SK-N-SH (cell line): ENCODE data around the gene HCN4. TPM values are rescaled to one million over a fixed set of nuclear protein-coding genes. Genes with fewer than 3 reads are reported as not detected.

Source experiments
- CTCF ChIA-PET: fragments of 300-600, 350-600 bp; formaldehyde crosslinking; extraction: SDS; loops from one replicate; lab custom pipeline; 2021; lab: Yijun Ruan, JAX
- POLR2A ChIA-PET: fragments of 350-600 bp; sonication (Branson Sonifier 250); formaldehyde crosslinking; extraction: SDS; loops from one replicate; lab custom pipeline; 2020; ENCODE audit warnings: antibody characterized with exemption, inconsistent platforms; lab: Yijun Ruan, JAX
- DNase-seq: peaks from one replicate; pipeline ENCODE4 v3.0.0; 2012
- H2AFZ ChIP-seq: fragments of 200-600 bp; sonication (generic); 2 replicates; pipeline ENCODE4 v1.8.1; 2016; ENCODE audit warnings: antibody characterized with exemption, mild to moderate bottlenecking, low read depth
- H3F3A ChIP-seq: fragments of 200-600 bp; sonication (generic); replicated peaks from 2 replicates; pipeline ENCODE3; 2016; ENCODE audit warnings: antibody characterized with exemption, mild to moderate bottlenecking; ENCODE audit not compliant: insufficient read depth
- H3K27ac ChIP-seq, 2 experiments: fragments of 200-500 bp in 1 of 2; fragments of 200-600 bp in 1 of 2; sonication (Bioruptor generic) in 1 of 2; sonication (generic), shearing (Covaris generic) in 1 of 2; 2 replicates each; pipeline versions ENCODE4 v1.5.1 to v1.6.1; 2014 to 2016; ENCODE audit warnings: low read depth in 2 of 2, inconsistent platforms in 1 of 2, low read length in 1 of 2, mild to moderate bottlenecking in 1 of 2, mixed read lengths in 1 of 2
- H3K27me3 ChIP-seq: fragments of 200-600 bp; sonication (generic), shearing (Covaris generic); 2 replicates; pipeline ENCODE4 v1.6.1; 2016; ENCODE audit warnings: mixed run types; ENCODE audit not compliant: insufficient read depth
- H3K36me3 ChIP-seq, 2 experiments: fragments of 200-500 bp in 1 of 2; fragments of 200-600 bp in 1 of 2; sonication (Bioruptor generic) in 1 of 2; sonication (generic) in 1 of 2; replicated peaks in 1 of 2; 2 replicates each; pipeline versions ENCODE3 to v1.5.1; 2014 to 2016; ENCODE audit warnings: low read length in 1 of 2, mild to moderate bottlenecking in 1 of 2; ENCODE audit not compliant: insufficient read depth in 2 of 2, control insufficient read depth in 1 of 2
- H3K4me1 ChIP-seq, 2 experiments: fragments of 200-500 bp in 1 of 2; fragments of 200-600 bp in 1 of 2; sonication (Bioruptor generic) in 1 of 2; sonication (generic), shearing (Covaris generic) in 1 of 2; 2 replicates each; pipeline versions ENCODE4 v1.5.1 to v1.6.1; 2014 to 2016; ENCODE audit warnings: low read depth in 1 of 2, low read length in 1 of 2, mixed run types in 1 of 2; ENCODE audit not compliant: insufficient read depth in 2 of 2, control insufficient read depth in 1 of 2
- H3K4me2 ChIP-seq: fragments of 200-600 bp; sonication (generic), shearing (Covaris generic); 2 replicates; pipeline ENCODE4 v1.6.1; 2017; ENCODE audit warnings: mixed run types
- H3K4me3 ChIP-seq, 2 experiments: fragments of 200-500 bp in 1 of 2; fragments of 200-600 bp in 1 of 2; sonication (Bioruptor generic) in 1 of 2; sonication (generic), shearing (Covaris generic) in 1 of 2; 2 replicates each; pipeline versions ENCODE4 v1.5.1 to v1.8.1; 2014 to 2016; ENCODE audit warnings: low read depth in 2 of 2, inconsistent platforms in 1 of 2, low read length in 1 of 2, mild to moderate bottlenecking in 1 of 2, mixed read lengths in 1 of 2, moderate library complexity in 1 of 2
- H3K79me2 ChIP-seq: fragments of 200-600 bp; sonication (generic); 2 replicates; pipeline ENCODE4 v1.8.1; 2017; ENCODE audit warnings: mild to moderate bottlenecking; ENCODE audit not compliant: insufficient read depth
- H3K9ac ChIP-seq: fragments of 200-600 bp; sonication (generic); 2 replicates; pipeline ENCODE4 v1.6.1; 2017; ENCODE audit warnings: mixed run types
- H3K9me2 ChIP-seq: fragments of 200-600 bp; sonication (generic); 2 replicates; pipeline ENCODE4 v1.6.1; 2017; ENCODE audit warnings: mixed run types
- H3K9me3 ChIP-seq: fragments of 200-600 bp; sonication (generic); 2 replicates; pipeline ENCODE4 v1.6.1; 2017; ENCODE audit warnings: mixed run types, mild to moderate bottlenecking, moderate library complexity
- H4K20me1 ChIP-seq: fragments of 200-600 bp; sonication (generic); 2 replicates; pipeline ENCODE4 v1.6.1; 2017; ENCODE audit warnings: mild to moderate bottlenecking, mixed run types; ENCODE audit not compliant: insufficient read depth
- CHD2 ChIP-seq: fragments of 150-350 bp; IDR thresholded peaks from 2 replicates; pipeline ENCODE4 v1.6.1; 2018; ENCODE audit warnings: low read length; ENCODE audit not compliant: partially characterized antibody
- ELF1 ChIP-seq: IDR thresholded peaks from 2 replicates; pipeline ENCODE4 v1.4.0; 2012
- EP300 ChIP-seq, 2 experiments: IDR thresholded peaks; 2 replicates each; pipeline versions ENCODE4 v1.4.0 to v1.6.1; 2012; ENCODE audit warnings: borderline replicate concordance in 1 of 2, low read depth in 1 of 2, low read length in 1 of 2
- EZH2phosphoT487 ChIP-seq: fragments of 200-600 bp; sonication (generic); IDR thresholded peaks from 2 replicates; pipeline ENCODE4 v1.6.1; 2017; ENCODE audit warnings: low read depth, mixed run types, mild to moderate bottlenecking, antibody characterized with exemption, moderate library complexity, borderline replicate concordance
- FOSL2 ChIP-seq: IDR thresholded peaks from 2 replicates; pipeline ENCODE4 v1.4.0; 2012; ENCODE audit warnings: low read depth, mild to moderate bottlenecking, moderate library complexity, borderline replicate concordance
- FOXJ3 ChIP-seq: sonication (generic); formaldehyde crosslinking; IDR thresholded peaks from 2 replicates; pipeline ENCODE4 v1.5.1; 2020; ENCODE audit warnings: mild to moderate bottlenecking, missing genetic modification reagents
- FOXM1 ChIP-seq: IDR thresholded peaks from 2 replicates; pipeline ENCODE4 v1.4.0; 2012; ENCODE audit warnings: low read depth, mild to moderate bottlenecking
- GABPA ChIP-seq: IDR thresholded peaks from 2 replicates; pipeline ENCODE4 v1.4.0; 2012; ENCODE audit warnings: low read depth, mild to moderate bottlenecking
- GATA2 ChIP-seq: sonication (generic); formaldehyde crosslinking; IDR thresholded peaks from 2 replicates; pipeline ENCODE4 v1.5.0; 2020; ENCODE audit warnings: mild to moderate bottlenecking, missing genetic modification reagents
- JUND ChIP-seq: IDR thresholded peaks from 2 replicates; pipeline ENCODE4 v1.4.0; 2012
- MEF2A ChIP-seq: IDR thresholded peaks from 2 replicates; pipeline ENCODE4 v1.4.0; 2012; ENCODE audit warnings: low read depth, borderline replicate concordance
- MXI1 ChIP-seq: IDR thresholded peaks from 2 replicates; pipeline ENCODE4 v1.6.1; 2012; ENCODE audit warnings: mild to moderate bottlenecking, low read depth, low read length, improper control_type of control experiment
- NFIC ChIP-seq: IDR thresholded peaks from 2 replicates; pipeline ENCODE4 v1.4.0; 2012; ENCODE audit warnings: borderline replicate concordance
- POLR2AphosphoS5 ChIP-seq: IDR thresholded peaks from 2 replicates; pipeline ENCODE4 v1.6.1; 2012; ENCODE audit warnings: low read depth, low read length
- RCOR1 ChIP-seq: fragments of 150-350 bp; IDR thresholded peaks from 2 replicates; pipeline ENCODE4 v1.6.1; 2017; ENCODE audit warnings: antibody characterized with exemption, low read length
- RFX5 ChIP-seq: IDR thresholded peaks from 2 replicates; pipeline ENCODE4 v1.6.1; 2012; ENCODE audit warnings: mild to moderate bottlenecking, improper control_type of control experiment, low read length
- RXRA ChIP-seq: IDR thresholded peaks from 2 replicates; pipeline ENCODE4 v1.4.0; 2012; ENCODE audit warnings: low read depth, mild to moderate bottlenecking, borderline replicate concordance
- SIN3A ChIP-seq: IDR thresholded peaks from 2 replicates; pipeline ENCODE4 v1.6.1; 2012; ENCODE audit warnings: low read depth, mild to moderate bottlenecking, low read length, moderate library complexity, borderline replicate concordance
- TAF1 ChIP-seq: IDR thresholded peaks from 2 replicates; pipeline ENCODE4 v1.6.1; 2012; ENCODE audit warnings: low read depth, mild to moderate bottlenecking, low read length, moderate library complexity, borderline replicate concordance
- TEAD4 ChIP-seq: IDR thresholded peaks from 2 replicates; pipeline ENCODE4 v1.4.0; 2012; ENCODE audit warnings: mild to moderate bottlenecking, borderline replicate concordance; ENCODE audit not compliant: insufficient read depth
- YY1 ChIP-seq: IDR thresholded peaks from 2 replicates; pipeline ENCODE4 v1.4.0; 2012; ENCODE audit warnings: low read depth, mild to moderate bottlenecking
- WGBS: methylation state at CpG from one replicate; pipeline ENCODE4 v1.1.6; 2017; ENCODE audit warnings: low lambda C conversion rate; 5-methylcytosine and 5-hydroxymethylcytosine counted together
- polyA plus RNA-seq, 3 experiments: library from polyadenylated mRNA; depleted of rRNA; stranded (reverse); fragments of >200 nt; gene quantifications; 2 replicates each; pipeline ENCODE4 v1.2.3, GENCODE V29; 2012
- TF ChIP-seq, protein P1 (sequence below): fragments of 150-350 bp; IDR thresholded peaks from 2 replicates; pipeline ENCODE4 v1.6.1; 2016; ENCODE audit warnings: mild to moderate bottlenecking, low read depth, low read length
- TF ChIP-seq, protein P2 (sequence below): fragments of 200-600 bp; sonication (generic); IDR thresholded peaks from 2 replicates; pipeline ENCODE4 v1.6.1; 2017; ENCODE audit warnings: antibody characterized with exemption, mild to moderate bottlenecking, moderate library complexity
- TF ChIP-seq, protein P3 (sequence below): IDR thresholded peaks from 2 replicates; pipeline ENCODE4 v1.4.0; 2012; ENCODE audit warnings: low read depth, borderline replicate concordance
- TF ChIP-seq, protein P4 (sequence below): IDR thresholded peaks from 2 replicates; pipeline ENCODE4 v1.4.0; 2012; ENCODE audit warnings: low read depth
- TF ChIP-seq, protein P5 (sequence below): IDR thresholded peaks from 2 replicates; pipeline ENCODE4 v1.4.0; 2012; ENCODE audit warnings: low read depth, borderline replicate concordance
- TF ChIP-seq, protein P6 (sequence below): fragments of 150-350 bp; IDR thresholded peaks from 2 replicates; pipeline ENCODE4 v1.6.1; 2017; ENCODE audit warnings: antibody characterized with exemption, low read length, low read depth, borderline replicate concordance

The HCN4 gene
- polyA plus RNA-seq, 1 of the 3 experiments (the other 2 are of a cell fraction): not detected

DNA sequence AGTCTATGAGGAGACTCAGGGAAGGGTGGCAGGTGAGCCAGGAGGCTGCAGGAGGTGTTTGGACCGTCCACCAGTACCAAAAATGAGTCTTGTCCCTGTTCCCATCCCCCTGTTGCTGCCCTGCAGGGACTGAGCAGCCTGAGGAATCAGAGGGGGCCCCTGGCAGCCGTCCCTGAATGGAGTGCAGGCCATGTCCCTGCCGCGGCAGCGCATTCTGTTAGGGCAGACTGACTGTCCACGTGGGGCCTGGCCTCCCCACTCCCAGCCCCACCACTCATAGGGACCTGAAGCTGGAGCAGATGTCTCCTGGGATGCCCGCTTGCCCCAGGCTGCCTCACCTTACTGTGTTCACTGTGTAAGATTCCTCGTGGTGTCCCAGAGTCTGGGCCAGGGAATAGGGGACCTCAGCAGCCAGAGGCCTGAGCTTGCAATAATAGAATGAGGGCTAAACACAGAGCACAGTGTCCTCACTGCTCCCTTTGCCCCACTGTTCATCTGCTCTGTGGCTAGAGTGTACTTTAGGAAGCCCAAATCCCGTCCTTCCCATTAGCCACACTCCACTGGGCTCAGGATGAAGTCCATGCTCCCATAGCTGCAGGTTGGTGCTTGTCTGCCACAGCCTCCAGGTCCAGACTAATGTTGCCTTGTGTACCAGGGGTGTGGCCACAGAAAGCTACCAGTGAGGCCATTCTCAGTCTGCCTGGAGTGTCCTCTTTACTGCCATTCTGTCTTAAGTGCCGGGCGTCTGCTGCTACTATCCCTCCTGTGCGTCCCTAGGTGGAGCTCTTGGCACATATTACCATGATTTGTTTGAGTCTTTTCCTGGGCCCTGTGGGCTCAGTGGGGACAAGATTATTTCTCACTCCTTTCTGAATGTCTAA is 63.2 kb downstream of the HCN4 start:
- H3K27ac ChIP-seq: no peak overlapping the region; a peak in 1 of 4 replicates
- no peak overlapping the region for H3K9ac ChIP-seq
- H3K9me3 ChIP-seq: no peaks in the 10 kb centered on the region
- ChIA-PET CTCF (interaction anchor here (0.6 to 4.1 kb wide), 38 partner anchors 8 to 406 kb away, joined by 3 to 37 read pairs (median 4); partner anchors contain the start of gene CD276), POLR2A (no interaction called here)
- peak; percentile 79 for DNase-seq
- H3K4me2 ChIP-seq: no peak overlapping the region
- H3K4me3 ChIP-seq: no peak overlapping the region; a peak in 1 of 4 replicates
- no peak overlapping the region for H2AFZ ChIP-seq
- H3K27me3 ChIP-seq: no peaks in the 10 kb centered on the region
- no peaks in the 10 kb centered on the region for H3K79me2 ChIP-seq
- WGBS: 70% methylated on average over 8 of the region's 12 CpGs
- H3K36me3 ChIP-seq: peaks cover 8 to 17% of the 10 kb centered on the region in 2 experiments
- H3K9me2 ChIP-seq: no peaks in the 10 kb centered on the region
- no peaks in the 10 kb centered on the region for H4K20me1 ChIP-seq
- peaks cover 0 to 8% of the 10 kb centered on the region in 2 experiments; a peak in 1 of 4 replicates for H3K4me1 ChIP-seq
- H3F3A ChIP-seq: no peaks in the 10 kb centered on the region
- no peak for TF ChIP-seq GATA2 (CRISPR knock-in tag)
- TF ChIP-seq, protein P1, sequence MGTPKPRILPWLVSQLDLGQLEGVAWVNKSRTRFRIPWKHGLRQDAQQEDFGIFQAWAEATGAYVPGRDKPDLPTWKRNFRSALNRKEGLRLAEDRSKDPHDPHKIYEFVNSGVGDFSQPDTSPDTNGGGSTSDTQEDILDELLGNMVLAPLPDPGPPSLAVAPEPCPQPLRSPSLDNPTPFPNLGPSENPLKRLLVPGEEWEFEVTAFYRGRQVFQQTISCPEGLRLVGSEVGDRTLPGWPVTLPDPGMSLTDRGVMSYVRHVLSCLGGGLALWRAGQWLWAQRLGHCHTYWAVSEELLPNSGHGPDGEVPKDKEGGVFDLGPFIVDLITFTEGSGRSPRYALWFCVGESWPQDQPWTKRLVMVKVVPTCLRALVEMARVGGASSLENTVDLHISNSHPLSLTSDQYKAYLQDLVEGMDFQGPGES: no peak
- TF ChIP-seq YY1: no peak
- TF ChIP-seq TAF1: no peak
- TF ChIP-seq, protein P2, sequence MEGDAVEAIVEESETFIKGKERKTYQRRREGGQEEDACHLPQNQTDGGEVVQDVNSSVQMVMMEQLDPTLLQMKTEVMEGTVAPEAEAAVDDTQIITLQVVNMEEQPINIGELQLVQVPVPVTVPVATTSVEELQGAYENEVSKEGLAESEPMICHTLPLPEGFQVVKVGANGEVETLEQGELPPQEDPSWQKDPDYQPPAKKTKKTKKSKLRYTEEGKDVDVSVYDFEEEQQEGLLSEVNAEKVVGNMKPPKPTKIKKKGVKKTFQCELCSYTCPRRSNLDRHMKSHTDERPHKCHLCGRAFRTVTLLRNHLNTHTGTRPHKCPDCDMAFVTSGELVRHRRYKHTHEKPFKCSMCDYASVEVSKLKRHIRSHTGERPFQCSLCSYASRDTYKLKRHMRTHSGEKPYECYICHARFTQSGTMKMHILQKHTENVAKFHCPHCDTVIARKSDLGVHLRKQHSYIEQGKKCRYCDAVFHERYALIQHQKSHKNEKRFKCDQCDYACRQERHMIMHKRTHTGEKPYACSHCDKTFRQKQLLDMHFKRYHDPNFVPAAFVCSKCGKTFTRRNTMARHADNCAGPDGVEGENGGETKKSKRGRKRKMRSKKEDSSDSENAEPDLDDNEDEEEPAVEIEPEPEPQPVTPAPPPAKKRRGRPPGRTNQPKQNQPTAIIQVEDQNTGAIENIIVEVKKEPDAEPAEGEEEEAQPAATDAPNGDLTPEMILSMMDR: peak; percentile 62
- TF ChIP-seq, protein P3, sequence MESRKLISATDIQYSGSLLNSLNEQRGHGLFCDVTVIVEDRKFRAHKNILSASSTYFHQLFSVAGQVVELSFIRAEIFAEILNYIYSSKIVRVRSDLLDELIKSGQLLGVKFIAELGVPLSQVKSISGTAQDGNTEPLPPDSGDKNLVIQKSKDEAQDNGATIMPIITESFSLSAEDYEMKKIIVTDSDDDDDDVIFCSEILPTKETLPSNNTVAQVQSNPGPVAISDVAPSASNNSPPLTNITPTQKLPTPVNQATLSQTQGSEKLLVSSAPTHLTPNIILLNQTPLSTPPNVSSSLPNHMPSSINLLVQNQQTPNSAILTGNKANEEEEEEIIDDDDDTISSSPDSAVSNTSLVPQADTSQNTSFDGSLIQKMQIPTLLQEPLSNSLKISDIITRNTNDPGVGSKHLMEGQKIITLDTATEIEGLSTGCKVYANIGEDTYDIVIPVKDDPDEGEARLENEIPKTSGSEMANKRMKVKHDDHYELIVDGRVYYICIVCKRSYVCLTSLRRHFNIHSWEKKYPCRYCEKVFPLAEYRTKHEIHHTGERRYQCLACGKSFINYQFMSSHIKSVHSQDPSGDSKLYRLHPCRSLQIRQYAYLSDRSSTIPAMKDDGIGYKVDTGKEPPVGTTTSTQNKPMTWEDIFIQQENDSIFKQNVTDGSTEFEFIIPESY: no peak
- no peak for TF ChIP-seq JUND
- TF ChIP-seq, protein P4, sequence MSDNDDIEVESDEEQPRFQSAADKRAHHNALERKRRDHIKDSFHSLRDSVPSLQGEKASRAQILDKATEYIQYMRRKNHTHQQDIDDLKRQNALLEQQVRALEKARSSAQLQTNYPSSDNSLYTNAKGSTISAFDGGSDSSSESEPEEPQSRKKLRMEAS: no peak
- TF ChIP-seq ELF1: no peak
- no peak for TF ChIP-seq FOSL2
- no peak for TF ChIP-seq FOXM1
- TF ChIP-seq, protein P5, sequence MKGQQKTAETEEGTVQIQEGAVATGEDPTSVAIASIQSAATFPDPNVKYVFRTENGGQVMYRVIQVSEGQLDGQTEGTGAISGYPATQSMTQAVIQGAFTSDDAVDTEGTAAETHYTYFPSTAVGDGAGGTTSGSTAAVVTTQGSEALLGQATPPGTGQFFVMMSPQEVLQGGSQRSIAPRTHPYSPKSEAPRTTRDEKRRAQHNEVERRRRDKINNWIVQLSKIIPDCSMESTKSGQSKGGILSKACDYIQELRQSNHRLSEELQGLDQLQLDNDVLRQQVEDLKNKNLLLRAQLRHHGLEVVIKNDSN: no peak
- TF ChIP-seq RCOR1: no peak
- TF ChIP-seq MXI1: no peak
- peak; percentile 13 for TF ChIP-seq CHD2
- no peak for TF ChIP-seq GABPA
- TF ChIP-seq RFX5: no peak
- no peak for TF ChIP-seq SIN3A
- TF ChIP-seq EZH2phosphoT487: no peak
- TF ChIP-seq MEF2A: no peak
- no peak for TF ChIP-seq TEAD4
- TF ChIP-seq POLR2AphosphoS5: no peak
- TF ChIP-seq, protein P6, sequence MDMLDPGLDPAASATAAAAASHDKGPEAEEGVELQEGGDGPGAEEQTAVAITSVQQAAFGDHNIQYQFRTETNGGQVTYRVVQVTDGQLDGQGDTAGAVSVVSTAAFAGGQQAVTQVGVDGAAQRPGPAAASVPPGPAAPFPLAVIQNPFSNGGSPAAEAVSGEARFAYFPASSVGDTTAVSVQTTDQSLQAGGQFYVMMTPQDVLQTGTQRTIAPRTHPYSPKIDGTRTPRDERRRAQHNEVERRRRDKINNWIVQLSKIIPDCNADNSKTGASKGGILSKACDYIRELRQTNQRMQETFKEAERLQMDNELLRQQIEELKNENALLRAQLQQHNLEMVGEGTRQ: no peak
- no peak for TF ChIP-seq NFIC
- TF ChIP-seq FOXJ3 (CRISPR knock-in tag): no peak
- no peak for TF ChIP-seq EP300 (IDR thresholded peaks at IDR 0.05; ENCODE audit: borderline replicate concordance in 1 of 2, low read depth in 1 of 2, low read length in 1 of 2)
- TF ChIP-seq RXRA: no peak
